Endodermal cell (in vitro differentiated cells): ENCODE results near the gene SNPH. TPM values are rescaled to one million over a fixed set of nuclear protein-coding genes. Genes with fewer than 3 reads are reported as not detected.

ENCODE experiments used
- DNase-seq: peaks from one replicate; pipeline ENCODE4 v3.0.0-alpha.2; 2017
- H3K27ac ChIP-seq: 2 replicates; pipeline ENCODE4 v1.5.1; 2013; ENCODE audit warnings: mild to moderate bottlenecking, low read depth, low read length, moderate library complexity
- H3K27me3 ChIP-seq: 2 replicates; pipeline ENCODE4 v1.6.1; 2013; ENCODE audit warnings: mild to moderate bottlenecking, low read length, moderate library complexity; ENCODE audit not compliant: insufficient read depth, control insufficient read depth, poor library complexity, severe bottlenecking
- H3K36me3 ChIP-seq: 2 replicates; pipeline ENCODE4 v1.7.0; 2013; ENCODE audit warnings: mild to moderate bottlenecking, low read length, moderate library complexity; ENCODE audit not compliant: control insufficient read depth, insufficient read depth
- H3K4me1 ChIP-seq: one replicate; pipeline ENCODE4 v1.7.0; 2013; ENCODE audit warnings: low read length; ENCODE audit not compliant: control insufficient read depth, insufficient read depth
- H3K4me3 ChIP-seq: 2 replicates; pipeline ENCODE4 v1.5.1; 2013; ENCODE audit warnings: mild to moderate bottlenecking, low read length, moderate library complexity
- H3K9ac ChIP-seq: 2 replicates; pipeline ENCODE4 v1.6.1; 2013; ENCODE audit warnings: mild to moderate bottlenecking, low read length, moderate library complexity; ENCODE audit not compliant: poor library complexity, severe bottlenecking; ENCODE audit errors: extremely low read depth
- H3K9me3 ChIP-seq: 2 replicates; pipeline ENCODE4 v1.6.1; 2013; ENCODE audit warnings: mild to moderate bottlenecking, low read length, moderate library complexity; ENCODE audit not compliant: control insufficient read depth
- H3K27ac Mint-ChIP-seq: 2 replicates; pipeline ENCODE4 v1.8.0; 2020; ENCODE audit warnings: mixed read lengths
- H3K27me3 Mint-ChIP-seq: 2 replicates; pipeline ENCODE4 v1.8.0; 2021; ENCODE audit warnings: mild to moderate bottlenecking, mixed read lengths; ENCODE audit not compliant: insufficient read depth
- H3K36me3 Mint-ChIP-seq: 2 replicates; pipeline ENCODE4 v1.8.0; 2020; ENCODE audit warnings: low read depth, mixed read lengths
- H3K4me1 Mint-ChIP-seq: 2 replicates; pipeline ENCODE4 v1.8.0; 2020; ENCODE audit warnings: mixed read lengths
- H3K4me3 Mint-ChIP-seq: 2 replicates; pipeline ENCODE4 v1.8.0; 2020; ENCODE audit warnings: mild to moderate bottlenecking, moderate library complexity, mixed read lengths
- H3K9me3 Mint-ChIP-seq: 2 replicates; pipeline ENCODE4 v1.8.0; 2020; ENCODE audit warnings: mild to moderate bottlenecking, mixed read lengths
- WGBS, 2 experiments: methylation state at CpG; one replicate each; pipeline versions ENCODE4 v1.1.5 to v1.1.7; 2013; ENCODE audit warnings: missing lambda C conversion rate in 2 of 2, mixed read lengths in 1 of 2; ENCODE audit not compliant: insufficient coverage in 1 of 2, insufficient read length in 1 of 2; 5-methylcytosine and 5-hydroxymethylcytosine counted together
- total RNA-seq, 2 donors: library from RNA; stranded (reverse); fragmentation: NEBNext Ultra II Directional in 1 of 2; extraction: Animal tissue kit (Norgen Biotek cat#: 25700) in 1 of 2; gene quantifications; 2 replicates in 1 of 2; 3 replicates in 1 of 2; pipeline ENCODE4 v1.2.1, GENCODE V29; 2021
- TF ChIP-seq, protein P1 (sequence below): fragments of 200-600 bp; sonication (generic); conservative IDR thresholded peaks from 2 replicates; pipeline ENCODE4 v1.5.0; 2021; ENCODE audit warnings: antibody characterized with exemption, mild to moderate bottlenecking

SNPH gene
- total RNA-seq, 2 donors from 2014 or later, result 2.2 to 4.9 TPM

DNA sequence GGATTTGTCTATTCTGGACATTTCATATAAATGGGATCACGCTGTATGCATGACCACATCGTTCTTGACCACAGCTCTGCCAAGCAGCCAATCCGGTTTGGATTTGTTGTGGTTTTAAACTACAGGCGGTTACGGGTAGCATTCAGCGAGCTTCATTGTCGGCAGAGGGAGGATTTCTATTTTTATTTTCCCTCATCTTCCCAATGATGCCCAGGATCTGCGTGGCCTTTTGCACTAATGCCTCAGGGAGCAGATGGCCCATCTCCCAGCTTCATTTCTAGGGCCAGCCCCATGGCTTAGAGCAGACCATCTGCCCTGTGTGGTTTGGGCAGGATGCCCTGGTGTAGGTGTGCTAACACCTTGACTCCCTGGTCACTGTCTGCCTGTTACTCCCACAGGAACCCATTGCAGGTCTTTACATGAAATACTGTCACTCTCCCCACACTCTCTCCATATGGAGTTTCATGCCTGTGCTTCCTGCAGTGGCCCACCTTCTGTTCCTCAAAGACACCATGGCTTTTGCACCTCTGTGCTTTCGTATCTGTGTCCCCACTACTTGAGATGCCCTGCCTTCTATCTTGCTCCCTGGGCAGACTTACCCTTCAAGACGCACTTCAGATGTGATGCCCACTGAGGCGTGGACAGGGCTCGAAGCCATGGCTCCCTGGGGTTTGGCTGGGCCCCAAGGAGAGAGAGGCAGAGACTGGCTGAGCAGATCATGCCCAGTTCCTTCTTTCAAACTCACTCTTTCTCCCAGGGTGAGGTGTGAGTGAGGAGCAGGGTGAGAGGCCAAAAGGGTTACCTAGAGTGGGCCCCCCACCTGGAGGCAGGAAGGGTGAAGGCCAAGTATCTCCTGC, 36.8 kb downstream of the SNPH start:
- Mint-ChIP-seq H3K4me1 (peaks cover 8% of the 10 kb centered on the region), H3K4me3 (no peak overlapping the region), H3K9me3 (no peaks in the 10 kb centered on the region), H3K27me3 (peaks cover 3% of the 10 kb centered on the region), H3K27ac (no peak overlapping the region), H3K36me3 (peaks cover 4% of the 10 kb centered on the region)
- Histone ChIP-seq H3K27ac (no peak overlapping the region), H3K9ac (no peak overlapping the region), H3K9me3 (no peaks in the 10 kb centered on the region), H3K36me3 (no peaks in the 10 kb centered on the region), H3K27me3 (no peaks in the 10 kb centered on the region), H3K4me1 (peaks cover 6% of the 10 kb centered on the region), H3K4me3 (no peak overlapping the region)
- 92 to 94% methylated on average over 8 to 12 of the region's 12 CpGs for WGBS, 2 experiments
- TF ChIP-seq, protein P1, sequence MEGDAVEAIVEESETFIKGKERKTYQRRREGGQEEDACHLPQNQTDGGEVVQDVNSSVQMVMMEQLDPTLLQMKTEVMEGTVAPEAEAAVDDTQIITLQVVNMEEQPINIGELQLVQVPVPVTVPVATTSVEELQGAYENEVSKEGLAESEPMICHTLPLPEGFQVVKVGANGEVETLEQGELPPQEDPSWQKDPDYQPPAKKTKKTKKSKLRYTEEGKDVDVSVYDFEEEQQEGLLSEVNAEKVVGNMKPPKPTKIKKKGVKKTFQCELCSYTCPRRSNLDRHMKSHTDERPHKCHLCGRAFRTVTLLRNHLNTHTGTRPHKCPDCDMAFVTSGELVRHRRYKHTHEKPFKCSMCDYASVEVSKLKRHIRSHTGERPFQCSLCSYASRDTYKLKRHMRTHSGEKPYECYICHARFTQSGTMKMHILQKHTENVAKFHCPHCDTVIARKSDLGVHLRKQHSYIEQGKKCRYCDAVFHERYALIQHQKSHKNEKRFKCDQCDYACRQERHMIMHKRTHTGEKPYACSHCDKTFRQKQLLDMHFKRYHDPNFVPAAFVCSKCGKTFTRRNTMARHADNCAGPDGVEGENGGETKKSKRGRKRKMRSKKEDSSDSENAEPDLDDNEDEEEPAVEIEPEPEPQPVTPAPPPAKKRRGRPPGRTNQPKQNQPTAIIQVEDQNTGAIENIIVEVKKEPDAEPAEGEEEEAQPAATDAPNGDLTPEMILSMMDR, result no peak
- DNase-seq, result no peak

DNA sequence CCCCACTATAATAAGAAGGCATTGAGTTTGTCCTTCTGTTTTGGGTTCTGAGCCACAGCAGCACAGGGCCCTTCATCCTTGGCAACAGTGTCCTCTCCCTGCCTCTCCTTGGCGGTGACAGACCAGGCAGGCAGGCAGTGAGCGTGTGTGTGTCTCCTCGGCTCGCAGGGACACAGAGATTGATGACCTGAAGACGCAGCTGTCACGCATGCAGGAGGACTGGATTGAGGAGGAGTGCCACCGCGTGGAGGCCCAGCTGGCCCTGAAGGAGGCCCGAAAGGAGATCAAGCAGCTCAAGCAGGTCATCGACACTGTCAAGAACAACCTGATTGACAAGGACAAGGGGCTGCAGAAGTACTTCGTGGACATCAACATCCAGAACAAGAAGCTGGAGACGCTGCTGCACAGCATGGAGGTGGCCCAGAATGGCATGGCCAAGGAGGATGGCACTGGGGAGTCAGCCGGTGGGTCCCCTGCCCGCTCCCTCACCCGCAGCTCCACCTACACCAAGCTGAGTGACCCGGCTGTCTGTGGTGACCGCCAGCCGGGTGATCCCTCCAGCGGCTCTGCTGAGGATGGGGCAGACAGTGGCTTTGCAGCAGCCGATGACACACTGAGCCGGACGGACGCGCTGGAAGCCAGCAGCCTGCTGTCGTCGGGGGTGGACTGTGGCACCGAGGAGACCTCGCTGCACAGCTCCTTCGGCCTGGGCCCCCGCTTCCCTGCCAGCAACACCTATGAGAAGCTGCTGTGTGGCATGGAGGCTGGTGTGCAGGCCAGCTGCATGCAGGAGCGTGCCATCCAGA, 38.8 kb downstream of the SNPH start:
- TF ChIP-seq, protein P1, result no peak
- H3K9ac ChIP-seq, result no peak overlapping the region

GRCh38 chr20:1305712-1306111, 39.6 kb downstream of the SNPH start:
- Histone ChIP-seq H3K27ac (no peak overlapping the region), H3K4me3 (no peak overlapping the region), H3K27me3 (no peaks in the 10 kb centered on the region), H3K4me1 (peaks cover 3% of the 10 kb centered on the region), H3K9ac (no peak overlapping the region), H3K9me3 (no peaks in the 10 kb centered on the region), H3K36me3 (no peaks in the 10 kb centered on the region)
- peaks cover 3% of the 10 kb centered on the region for H3K27me3 Mint-ChIP-seq
- H3K4me3 Mint-ChIP-seq, result no peak overlapping the region
- no peak overlapping the region for H3K27ac Mint-ChIP-seq
- WGBS, 2 experiments, result 94 to 100% methylated on average over 3 to 23 of the region's 24 CpGs
- peaks cover 11% of the 10 kb centered on the region for H3K4me1 Mint-ChIP-seq
- no peak for DNase-seq
- no peaks in the 10 kb centered on the region for H3K9me3 Mint-ChIP-seq
- TF ChIP-seq, protein P1, result no peak
- no peaks in the 10 kb centered on the region for H3K36me3 Mint-ChIP-seq

More for the DNA sequence above, 38.8 kb downstream of the SNPH start:
- Histone ChIP-seq H3K27ac (no peak overlapping the region), H3K4me3 (no peak overlapping the region), H3K27me3 (no peaks in the 10 kb centered on the region), H3K9me3 (no peaks in the 10 kb centered on the region), H3K4me1 (peaks cover 6% of the 10 kb centered on the region), H3K36me3 (no peaks in the 10 kb centered on the region)
- Mint-ChIP-seq H3K4me1 (peaks cover 12% of the 10 kb centered on the region), H3K9me3 (no peaks in the 10 kb centered on the region), H3K27me3 (peaks cover 3% of the 10 kb centered on the region), H3K27ac (no peak overlapping the region), H3K4me3 (no peak overlapping the region), H3K36me3 (no peaks in the 10 kb centered on the region)
- no peak for DNase-seq
- WGBS, 2 experiments, result 92 to 95% methylated on average over 26 to 31 of the region's 31 CpGs
